ENCODE measurements around the gene TNFSF10. TPM values are rescaled to one million over a fixed set of nuclear protein-coding genes. Genes with fewer than 3 reads are reported as not detected.

Gene TNFSF10
- total RNA-seq, 2 experiments from 2014 or later = 151 to 159 TPM

Other genes with a start within 250 kb of the TNFSF10 start
- not detected for gene GHSR, start 75.0 kb downstream of the TNFSF10 start, total RNA-seq
- 1 to 10 TPM; 5.8 to 6.8 TPM for gene NCEH1, start 187.6 kb upstream of the TNFSF10 start, total RNA-seq
- gene ECT2, start 227.3 kb upstream of the TNFSF10 start, total RNA-seq = 10 to 100 TPM; 44.4 to 46.4 TPM